Left cardiac atrium (tissue), 4 donors: ENCODE results near the gene ANKS1A. TPM values are rescaled to one million over a fixed set of nuclear protein-coding genes. Genes with fewer than 3 reads are reported as not detected.

ENCODE experiments used
- ATAC-seq, 2 donors: fragments of 200-7000 bp; cut with Tn5 transposase; one replicate each; pipeline ENCODE4 v1.9.1; 2020; ENCODE audit warnings: mild to moderate bottlenecking in 2 of 2, moderate library complexity in 2 of 2
- DNase-seq: peaks from one replicate; pipeline ENCODE4 v3.0.0-alpha.2; 2020
- intact Hi-C, 2 donors: fragments of 100-400 bp; cut with DNase I; formaldehyde crosslinking; loops; one replicate each; pipeline versions ENCODE4 v1.14.1 to v1.15.1; 2022 to 2023
- total RNA-seq, 2 donors: library from RNA; stranded (reverse); fragmentation: NEBNext Ultra II Directional; extraction: Animal tissue kit (Norgen Biotek cat#: 25700); gene quantifications; one replicate each; pipeline ENCODE4 v1.2.1, GENCODE V29; 2021
- donor health status: DM: no; HTN: yes; CAD: no.
- donor health status: DM: no; HTN: yes; CAD: no; lungs with severe emphysema.
- donor health status: DM: yes; HTN: yes; CAD: no.
- donor health status: Dilated cardiomyopathy.

Gene ANKS1A
- total RNA-seq, 2 donors from 2014 or later, result 20.9 to 26.4 TPM

DNA sequence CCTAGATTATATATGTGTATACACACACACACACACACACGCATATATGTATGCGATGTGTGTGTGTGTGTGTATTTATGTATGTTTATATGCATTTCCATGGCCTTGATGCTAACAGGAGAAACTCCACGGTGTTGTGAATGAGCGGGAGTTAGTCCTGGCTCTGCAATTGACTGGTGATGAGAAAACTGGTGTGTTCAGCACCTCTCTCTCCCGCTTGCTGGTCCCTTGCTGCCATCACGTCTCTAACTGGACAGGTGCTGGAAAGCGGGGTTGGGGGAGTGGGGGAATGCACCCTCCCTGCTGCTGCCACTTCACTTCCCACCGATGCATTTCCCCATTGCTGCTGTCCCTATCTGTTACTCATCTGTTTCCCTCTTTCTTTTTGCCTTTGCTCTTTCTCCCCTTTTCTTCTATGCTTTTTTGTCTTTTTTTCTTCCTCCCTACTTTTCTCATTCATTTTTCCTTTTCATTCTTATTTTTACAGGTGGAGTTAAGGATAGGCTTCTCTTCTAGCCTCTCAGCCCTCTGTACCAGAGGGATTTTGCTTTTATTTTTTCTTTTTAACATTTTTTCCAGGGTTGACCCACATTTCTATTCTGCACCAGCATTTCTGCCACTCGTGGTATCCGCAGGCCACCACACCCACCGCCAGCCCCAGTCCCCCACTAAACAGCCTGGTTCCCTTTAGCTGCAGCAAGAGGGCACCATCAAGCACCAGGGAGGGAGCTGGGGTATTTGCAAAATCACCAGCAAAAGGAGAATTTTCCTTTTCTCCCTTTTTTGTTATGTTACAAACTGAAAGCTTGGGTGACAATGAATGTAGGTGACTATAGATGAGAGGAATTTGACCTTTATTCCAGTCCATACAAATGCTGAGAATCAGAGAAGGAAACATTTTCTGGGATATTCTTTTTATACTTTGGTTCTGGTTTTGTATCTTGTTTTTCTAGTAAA lies 136.5 kb downstream of the ANKS1A start:
- no peak for ATAC-seq
- intact Hi-C loops, result no loop called here
- no peak for DNase-seq

DNA sequence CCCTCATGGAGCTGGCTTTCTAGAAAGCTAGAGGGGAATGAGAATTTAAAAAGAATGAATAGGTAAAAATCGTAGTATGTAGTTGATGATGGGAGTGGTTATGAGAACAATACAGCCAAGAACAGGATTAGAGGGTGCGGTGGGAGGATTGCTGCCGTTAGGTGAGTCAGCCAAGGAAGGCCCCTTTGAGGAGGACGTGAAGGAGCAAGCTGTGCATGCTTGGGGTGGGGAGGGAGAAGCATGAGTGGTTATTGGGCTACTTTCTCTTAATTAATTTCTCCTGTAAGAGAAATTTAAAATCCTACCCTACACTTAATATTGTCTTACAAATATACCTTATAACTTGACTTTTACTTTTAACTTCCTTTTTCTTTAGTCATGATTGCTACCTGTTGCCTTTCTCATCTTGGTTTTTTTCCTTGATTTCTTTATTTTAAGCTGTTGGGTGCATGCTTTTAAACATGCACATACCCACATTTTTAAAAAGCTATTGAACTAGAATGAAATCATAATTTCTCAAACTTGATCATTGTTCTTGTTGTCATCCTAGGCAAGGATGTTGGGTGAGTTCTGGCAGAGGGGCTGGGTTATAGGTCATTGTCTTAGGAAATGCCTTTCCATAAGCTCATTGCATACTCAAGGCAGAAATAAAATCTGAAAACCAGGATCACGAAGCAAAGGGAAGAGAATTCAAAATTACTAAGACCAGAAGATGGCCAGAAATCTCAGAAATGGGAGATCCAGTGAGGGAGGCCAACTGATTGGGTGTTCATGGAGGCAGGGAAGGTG lies 137.6 kb downstream of the ANKS1A start:
- no peak for DNase-seq
- no peak for ATAC-seq
- intact Hi-C loops, result no loop called here

DNA sequence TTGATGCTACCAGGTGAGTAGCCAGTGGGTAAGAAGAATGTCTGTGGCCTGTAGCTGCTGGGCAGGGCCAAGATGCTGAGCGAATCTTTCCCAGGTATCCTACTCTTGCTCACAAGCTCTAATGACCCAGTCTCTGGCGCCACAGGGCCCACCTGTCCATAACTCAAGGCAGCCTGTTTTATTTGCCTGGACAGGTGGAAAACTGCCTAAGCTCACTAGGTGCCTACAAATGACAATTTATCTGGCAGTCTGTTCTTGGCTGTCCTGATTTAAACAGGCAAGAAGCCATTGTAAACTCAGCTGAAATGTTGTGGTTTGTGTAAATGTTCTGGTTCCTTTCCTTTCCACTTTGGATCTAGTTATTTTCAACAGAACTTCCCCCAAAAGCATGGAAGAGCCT lies 138.8 kb downstream of the ANKS1A start:
- ATAC-seq (no peak), DNase-seq (no peak)
- intact Hi-C loops, result no loop called here

DNA sequence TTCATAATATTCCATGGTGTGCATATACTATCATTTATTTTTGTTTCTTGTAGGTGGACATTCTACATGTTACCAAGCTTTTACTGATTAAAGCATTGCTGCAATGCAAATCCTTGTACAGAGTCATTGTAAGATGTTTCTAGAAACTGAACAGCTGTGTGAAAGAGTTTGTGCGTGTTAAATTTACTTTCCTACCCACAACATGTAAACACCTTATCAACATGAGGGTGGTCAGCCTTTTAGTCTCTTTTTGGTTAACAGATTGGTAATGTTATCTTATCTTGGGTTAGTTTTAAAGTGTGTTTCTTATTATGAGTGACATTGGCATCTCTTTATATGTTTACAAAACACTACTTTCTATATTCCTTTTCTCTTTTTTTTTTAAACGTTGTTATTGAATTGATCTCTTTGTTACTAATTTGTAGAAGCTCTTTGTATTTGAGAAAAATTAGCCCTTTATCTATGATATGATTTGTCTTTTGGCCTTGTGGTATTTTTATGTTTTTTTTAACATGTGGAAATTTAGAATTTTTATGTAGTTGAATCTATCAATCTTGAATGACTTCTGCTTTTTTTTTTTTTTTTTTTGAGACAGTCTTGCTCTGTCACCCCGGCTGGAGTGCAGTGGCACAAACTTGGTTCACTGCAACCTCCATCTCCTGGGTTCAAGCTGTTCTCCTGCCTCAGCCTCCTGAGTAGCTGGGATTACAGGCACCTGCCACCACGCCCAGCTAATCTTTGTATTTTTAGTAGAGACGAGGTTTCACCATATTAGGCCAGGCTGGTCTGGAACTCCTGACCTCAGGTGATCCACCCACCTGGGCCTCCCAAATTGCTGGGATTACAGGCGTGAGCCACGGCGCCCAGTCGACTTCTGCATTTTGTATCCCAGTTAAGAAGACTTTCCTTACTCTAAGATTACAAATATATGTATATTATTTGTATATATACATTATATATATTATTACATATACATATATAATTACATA lies 140.0 kb downstream of the ANKS1A start:
- intact Hi-C loops, result no loop called here

DNA sequence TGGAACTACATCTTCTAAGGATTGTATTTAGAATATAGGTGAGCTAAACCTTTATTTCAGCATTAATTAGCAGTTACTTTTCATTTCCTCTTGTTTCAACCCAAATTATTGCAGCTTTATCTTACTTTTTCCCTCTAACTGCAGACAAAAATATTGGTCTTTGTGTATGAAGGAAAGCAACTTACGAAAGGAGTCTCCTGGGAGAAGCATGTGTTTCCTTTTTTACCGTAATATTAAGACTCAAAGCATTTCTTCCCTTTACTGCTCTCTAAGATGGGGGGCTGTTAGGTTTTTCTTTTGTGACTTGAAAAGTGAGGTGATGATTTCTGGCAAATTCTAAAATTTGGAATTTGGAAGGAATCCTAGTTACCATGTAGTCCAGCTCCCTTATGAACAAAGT lies 141.0 kb downstream of the ANKS1A start:
- DNase-seq (no peak), ATAC-seq (no peak)
- intact Hi-C loops, result no loop called here

More for the DNA sequence above, 140.0 kb downstream of the ANKS1A start:
- ATAC-seq (no peak), DNase-seq (no peak)

DNA sequence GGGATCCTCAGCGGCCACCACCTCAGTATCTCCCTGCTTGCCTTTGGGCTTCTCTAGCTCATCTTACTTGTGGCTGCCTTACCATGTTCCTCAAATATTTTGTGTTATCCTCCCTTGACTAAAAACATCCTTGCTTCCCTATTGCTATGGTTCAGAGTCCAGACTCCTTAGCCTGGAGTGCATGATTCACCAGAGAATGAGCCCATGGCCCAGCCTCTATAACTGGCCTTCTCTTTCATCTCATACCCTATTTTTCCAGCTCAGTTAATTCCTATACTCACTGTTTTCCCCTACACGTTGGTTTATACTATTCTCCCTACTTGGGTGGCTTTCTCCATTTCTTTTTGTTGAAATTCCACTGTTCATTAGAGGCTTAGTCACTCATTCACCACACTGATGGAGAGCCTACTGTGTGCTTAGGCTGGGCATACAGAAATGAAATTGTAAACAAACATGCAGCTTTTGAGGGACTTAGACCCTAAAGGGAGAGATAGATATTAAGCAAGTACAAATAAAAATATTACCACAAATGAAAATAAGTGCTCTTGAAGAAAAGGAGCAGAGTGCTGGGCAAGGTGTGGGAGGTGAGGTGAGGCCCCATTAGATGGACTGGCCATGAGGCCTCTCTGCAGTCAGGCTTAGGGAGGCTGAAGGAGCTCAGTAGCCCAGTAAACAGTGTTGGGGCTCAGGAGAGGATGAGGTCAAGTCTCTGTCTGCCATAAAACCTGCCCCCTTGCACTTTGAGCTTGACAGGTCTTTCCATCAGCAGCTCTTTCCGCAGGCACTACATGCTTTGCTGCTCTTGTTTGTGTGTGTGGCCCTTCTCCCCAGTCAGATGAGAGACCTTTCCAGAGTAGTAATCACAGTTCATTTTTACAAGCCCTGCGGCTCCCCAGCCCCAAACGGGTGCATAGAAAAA lies 142.8 kb downstream of the ANKS1A start:
- DNase-seq (no peak), ATAC-seq (no peak)
- intact Hi-C loops, result no loop called here

DNA sequence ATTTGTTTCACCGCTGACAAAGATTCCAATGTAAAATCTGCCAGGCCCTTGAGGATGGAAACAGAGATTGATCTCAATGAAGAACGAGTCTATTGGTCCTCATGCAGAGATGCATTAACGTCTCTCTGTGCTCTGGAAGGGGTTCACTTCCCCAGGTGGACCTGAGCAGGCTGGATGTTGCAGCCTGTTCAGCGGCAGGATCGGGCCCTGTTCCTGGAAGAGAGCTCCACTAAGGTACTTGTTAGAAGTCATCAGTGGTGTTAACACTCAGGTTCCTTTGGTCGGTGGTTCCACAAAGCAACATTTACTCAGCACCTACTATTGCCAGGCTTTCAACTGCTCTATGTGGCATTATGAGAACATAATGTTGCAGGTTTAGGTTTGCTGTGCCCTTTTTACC lies 144.6 kb downstream of the ANKS1A start:
- ATAC-seq (no peak), DNase-seq (no peak)
- intact Hi-C loops, result no loop called here

- peak; percentile 74 to 89 for ATAC-seq
These were observed 145.5 kb downstream of the ANKS1A start for GRCh38 chr6:35034411-35035191.

DNA sequence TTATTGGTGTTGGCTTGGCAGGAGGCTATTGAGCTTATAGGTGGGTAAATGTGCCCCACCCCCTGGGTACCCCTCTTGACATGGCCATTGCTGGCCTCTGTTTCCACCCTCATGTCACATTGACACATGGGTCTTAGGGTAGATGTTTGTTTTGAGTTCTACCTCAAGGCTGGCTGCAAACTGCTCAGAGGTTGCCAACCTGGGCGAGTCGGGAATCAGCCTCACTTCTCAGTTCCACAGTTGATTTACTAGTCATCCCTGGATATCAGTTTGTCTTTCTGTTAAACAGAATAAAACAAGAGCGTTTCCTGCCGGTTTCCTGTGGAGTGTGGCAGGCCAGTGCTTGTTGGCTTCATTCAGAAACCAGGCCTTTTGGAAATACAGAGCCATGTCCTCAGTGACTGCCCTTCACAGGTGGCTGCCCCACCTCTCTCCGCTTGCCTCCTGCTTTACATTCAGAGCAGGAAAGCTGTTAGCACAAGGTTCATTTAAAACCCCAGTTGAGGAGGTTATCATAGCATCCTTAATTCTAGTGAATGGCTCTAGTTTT lies 146.5 kb downstream of the ANKS1A start:
- DNase-seq, result no peak
- ATAC-seq, result peak; percentile 11 to 24
- intact Hi-C loops, result no loop called here

More at GRCh38 chr6:35034411-35035191, 145.5 kb downstream of the ANKS1A start:
- intact Hi-C loops, result no loop called here
- peak; percentile 70 for DNase-seq

- no peak for DNase-seq
- no peak for ATAC-seq
- intact Hi-C loops, result no loop called here
These were observed 147.2 kb downstream of the ANKS1A start for GRCh38 chr6:35036059-35036827.

- intact Hi-C loops, result no loop called here
- ATAC-seq, result no peak
- DNase-seq, result no peak
These were observed 148.0 kb downstream of the ANKS1A start for GRCh38 chr6:35036828-35037663.

DNA sequence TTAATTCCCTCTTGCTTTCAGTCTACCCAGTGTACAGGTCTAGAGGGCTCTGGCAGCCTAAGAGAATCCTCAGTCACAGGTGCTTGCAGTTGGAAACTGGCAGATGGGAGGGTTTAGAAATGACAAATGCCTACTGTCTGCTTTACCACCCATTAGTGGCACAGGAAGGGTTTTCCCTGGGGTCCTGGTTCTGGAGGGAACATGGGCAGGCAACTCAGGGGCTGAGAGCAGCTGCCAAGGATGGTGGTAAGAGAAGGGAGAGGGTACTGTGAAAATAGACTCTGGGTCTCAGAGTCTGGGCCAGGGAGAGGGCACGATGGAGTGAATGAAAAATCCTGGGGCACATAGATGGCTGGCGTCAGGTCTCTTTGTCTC lies 148.6 kb downstream of the ANKS1A start:
- ATAC-seq (no peak), DNase-seq (no peak)
- intact Hi-C loops, result no loop called here

DNA sequence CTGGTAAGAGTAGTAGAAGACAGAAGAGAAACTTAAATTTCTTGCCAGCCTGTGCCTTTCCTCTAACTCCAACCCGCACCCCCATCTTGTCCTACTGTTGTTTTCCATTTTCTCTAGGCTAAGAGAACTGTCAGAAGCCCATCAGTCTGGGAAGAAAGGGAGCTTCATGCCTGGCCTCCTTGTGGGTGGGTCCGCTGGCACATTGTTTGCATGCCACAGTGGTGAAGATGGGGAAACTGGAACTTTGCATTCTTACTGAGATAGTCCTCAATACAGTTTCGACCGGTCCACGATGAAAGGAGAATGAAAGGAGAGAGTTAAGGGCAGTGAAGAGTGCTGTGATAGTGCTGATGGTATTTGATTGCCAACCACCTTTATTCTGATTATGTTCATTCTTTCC lies 149.0 kb downstream of the ANKS1A start:
- no peak for DNase-seq
- intact Hi-C loops, result no loop called here
- no peak for ATAC-seq

DNA sequence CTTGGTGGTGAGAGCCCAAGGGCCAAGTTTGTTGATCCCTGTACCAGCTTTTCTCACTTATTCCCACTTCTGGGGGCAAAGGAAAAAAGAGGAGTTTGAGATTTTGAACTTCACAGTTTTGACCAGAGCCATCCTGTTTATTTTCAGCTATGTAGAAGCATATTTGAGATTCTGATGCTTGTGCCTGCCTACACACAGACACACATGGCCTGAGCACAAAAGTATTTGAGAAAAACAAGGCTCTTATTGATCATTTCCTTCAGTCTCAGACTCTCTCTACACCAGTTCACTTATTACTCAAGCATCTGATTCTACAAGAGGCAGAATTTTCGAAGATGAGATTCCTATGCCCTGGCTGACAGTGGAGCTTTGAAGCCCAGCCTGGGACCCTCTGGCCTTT lies 151.3 kb downstream of the ANKS1A start:
- no peak for DNase-seq
- intact Hi-C loops, result no loop called here
- no peak for ATAC-seq

DNA sequence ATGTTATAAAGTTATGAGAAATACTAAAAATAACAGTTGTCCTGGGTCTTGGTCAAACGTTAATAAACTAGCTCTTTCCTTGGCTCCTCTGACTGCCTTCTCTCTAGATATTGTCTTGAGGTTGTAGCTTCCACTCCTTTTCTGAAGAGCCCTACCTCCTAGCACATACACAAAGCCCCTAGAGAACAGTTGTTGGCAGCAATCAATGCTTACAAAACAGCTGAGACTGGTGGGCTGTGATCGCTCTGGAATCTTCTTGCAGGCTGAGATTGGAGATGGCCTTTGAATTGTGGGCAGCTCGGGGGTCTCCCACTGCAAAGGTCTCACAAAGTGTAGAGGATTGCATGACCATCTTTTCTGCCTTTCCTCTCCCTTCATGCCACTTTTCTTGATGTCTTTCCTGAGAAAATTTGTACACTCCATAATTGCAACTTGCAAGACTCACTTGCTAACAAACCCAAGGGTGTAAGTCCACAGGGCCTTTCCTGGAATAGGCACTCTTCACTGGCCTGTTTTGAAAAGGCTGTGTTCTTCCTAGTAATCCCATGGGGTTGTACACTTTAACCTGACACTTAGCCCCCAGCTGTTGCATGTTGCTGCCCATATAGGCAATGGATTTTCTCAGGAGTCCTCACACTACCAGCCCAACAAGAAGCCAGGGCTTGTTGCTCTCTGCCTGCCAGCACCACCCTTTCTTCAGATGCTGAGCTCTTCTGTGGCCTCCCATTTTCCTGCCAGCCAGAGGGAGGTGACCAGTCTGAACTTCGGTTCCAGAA lies 152.2 kb downstream of the ANKS1A start:
- DNase-seq, result no peak
- no peak for ATAC-seq
- intact Hi-C loops, result no loop called here
